NCI-H460 (cell line): ENCODE measurements around the gene CALHM5. TPM values are rescaled to one million over a fixed set of nuclear protein-coding genes. Genes with fewer than 3 reads are reported as not detected.

Experiments
- DNase-seq: peaks from one replicate; pipeline ENCODE4 v3.0.0-alpha.2; 2016; ENCODE audit warnings: low read depth; ENCODE audit errors: extremely low read depth
- total RNA-seq: library from RNA; depleted of rRNA; stranded (reverse); fragments of >200 nt; shearing (Covaris generic); gene quantifications from 2 replicates; pipeline ENCODE4 v1.2.3, GENCODE V29; 2014

CALHM5 gene
- total RNA-seq, 1 experiment from 2014 or later: 0.05 TPM

DNA sequence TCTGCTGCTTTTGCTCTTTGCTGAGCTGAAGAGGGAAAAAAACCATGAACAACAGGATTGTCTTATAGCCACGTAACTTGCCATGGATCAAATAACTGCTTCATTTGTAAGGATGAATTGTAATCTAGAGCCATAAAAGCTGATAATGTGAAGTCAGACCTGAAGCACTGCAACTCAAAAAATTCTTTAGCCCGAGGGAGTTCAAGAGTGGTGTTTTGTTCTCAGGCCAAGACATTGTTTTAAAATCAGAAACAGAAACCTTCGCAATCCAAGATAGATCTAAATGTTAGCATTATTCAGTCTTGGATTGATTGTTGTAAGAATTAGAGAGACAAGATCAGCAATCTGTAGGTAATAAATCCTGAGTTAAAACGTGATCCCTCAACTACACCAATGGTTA lies 34.2 kb downstream of the CALHM5 start, which contains the start of gene TRAPPC3L:
TRAPPC3L (minus strand) TSS at position 34 of the 400 bp plus-strand sequence. CDS start 170 bp downstream, outside the sequence.
- no peak for DNase-seq

DNA sequence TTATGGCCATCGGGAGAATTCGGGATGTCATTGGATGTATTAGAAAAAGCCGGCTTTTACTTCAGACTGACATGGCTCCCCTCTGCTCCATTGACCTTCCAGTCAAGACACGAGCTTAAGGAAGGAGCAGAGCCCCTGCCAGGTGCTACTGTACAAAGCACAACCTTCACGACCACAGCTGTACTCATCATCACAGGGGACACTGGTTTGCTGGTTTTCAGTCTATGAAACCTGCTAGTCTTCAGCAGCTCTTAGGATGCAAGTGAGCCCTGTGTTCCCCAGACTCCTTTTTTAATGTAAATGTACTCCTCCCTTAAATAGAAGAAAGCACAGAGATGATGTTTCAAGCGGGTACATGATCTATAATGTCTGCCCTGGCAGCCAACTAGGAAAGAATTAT lies 35.9 kb downstream of the CALHM5 start:
- no peak for DNase-seq

GRCh38 chr6:116550796-116551195 lies 39.4 kb downstream of the CALHM5 start:
- DNase-seq: no peak

DNA sequence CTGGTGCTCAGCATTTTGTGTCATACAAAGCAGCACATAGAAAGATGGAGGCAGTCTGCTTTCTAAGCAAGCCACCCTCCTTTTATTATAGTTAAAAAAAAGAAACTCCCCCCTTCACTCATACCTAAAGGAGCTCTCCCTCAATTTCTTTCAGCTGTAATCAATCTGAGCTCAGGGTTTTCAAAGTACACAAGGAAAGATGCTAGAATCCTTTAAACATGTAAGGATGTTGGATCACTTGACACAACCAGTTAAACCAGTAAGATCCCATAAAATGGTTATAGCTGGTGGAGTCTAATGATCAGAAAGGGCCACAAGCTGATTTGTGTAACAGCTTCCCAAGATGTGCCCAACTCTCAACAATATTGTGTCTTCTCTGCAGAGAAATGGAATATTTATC lies 42.0 kb downstream of the CALHM5 start, which contains the start of gene CALHM4:
CALHM4 (plus strand) TSS at position 301 of the 400 bp plus-strand sequence; CDS start at position 344, 43 bp downstream.
- no peak for DNase-seq

DNA sequence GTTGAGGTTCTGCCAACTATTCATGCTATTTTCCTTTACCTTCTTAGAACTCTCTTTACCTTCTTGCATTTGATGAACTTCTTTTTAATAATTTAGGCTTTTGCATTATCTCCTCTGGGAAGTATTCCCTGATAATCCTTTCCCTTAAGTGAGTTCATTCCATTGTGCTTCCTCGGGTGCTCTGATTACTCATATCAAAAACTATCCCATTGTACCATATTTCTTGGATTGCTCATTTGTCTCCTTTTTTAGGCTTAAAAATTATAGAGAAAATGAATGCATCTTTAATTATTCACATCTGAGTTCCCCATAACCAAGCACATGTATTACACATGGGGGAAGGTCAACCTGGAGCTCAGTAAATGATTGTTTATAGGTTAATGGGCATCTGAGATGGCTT lies 44.6 kb downstream of the CALHM5 start:
- no peak for DNase-seq

DNA sequence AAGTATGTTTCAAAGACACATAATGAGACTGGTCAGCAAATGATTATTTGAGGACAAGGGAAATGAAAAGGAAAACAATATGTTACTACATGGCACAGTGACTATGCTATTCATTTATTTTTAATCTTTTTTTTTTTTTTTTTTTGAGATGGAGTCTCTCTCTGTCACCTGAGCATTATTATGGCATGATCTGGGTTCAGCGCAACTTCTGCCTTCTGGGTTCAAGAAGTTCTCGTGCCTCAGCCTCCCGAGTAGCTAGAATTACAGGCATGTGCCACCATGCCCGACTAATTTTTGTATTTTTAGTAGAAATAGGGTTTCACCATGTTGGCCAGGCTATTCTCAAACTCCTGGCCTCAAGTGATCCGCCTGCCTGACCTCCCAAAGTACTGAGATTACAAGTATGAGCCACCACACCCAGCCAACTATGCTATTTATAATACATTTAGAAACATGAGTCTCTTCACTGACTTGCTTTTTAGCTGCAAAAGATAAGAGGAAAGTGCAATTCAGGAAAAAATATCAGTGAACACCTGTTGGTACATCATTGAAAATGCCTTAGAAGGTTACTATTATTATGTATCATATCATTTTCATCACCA lies 45.5 kb downstream of the CALHM5 start:
- DNase-seq: no peak

GRCh38 chr6:116557893-116558292 lies 46.5 kb downstream of the CALHM5 start:
- peak; percentile 84 for DNase-seq

- DNase-seq: no peak
These were observed 48.7 kb downstream of the CALHM5 start for GRCh38 chr6:116560130-116560529.

GRCh38 chr6:116561377-116562018 lies 50.1 kb downstream of the CALHM5 start:
- DNase-seq: peak; percentile 50

DNA sequence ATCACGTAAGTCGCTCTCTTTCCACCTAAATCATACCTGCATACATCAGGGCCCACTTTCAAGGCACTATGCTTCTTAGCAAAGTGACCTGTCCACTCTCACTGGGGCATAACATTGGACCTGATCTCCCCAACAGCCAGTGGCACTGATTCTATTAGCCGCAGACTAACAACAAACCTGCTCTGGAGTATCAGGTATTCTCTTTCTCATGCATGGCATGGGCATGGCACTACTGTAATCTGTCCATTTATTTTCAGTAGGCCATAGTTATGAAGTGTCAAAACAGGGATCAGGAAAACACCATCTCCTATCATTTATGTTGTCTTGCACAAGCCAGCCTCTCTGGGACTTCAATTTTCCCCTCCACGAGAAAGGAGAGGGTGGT lies 50.6 kb downstream of the CALHM5 start:
- no peak for DNase-seq

DNA sequence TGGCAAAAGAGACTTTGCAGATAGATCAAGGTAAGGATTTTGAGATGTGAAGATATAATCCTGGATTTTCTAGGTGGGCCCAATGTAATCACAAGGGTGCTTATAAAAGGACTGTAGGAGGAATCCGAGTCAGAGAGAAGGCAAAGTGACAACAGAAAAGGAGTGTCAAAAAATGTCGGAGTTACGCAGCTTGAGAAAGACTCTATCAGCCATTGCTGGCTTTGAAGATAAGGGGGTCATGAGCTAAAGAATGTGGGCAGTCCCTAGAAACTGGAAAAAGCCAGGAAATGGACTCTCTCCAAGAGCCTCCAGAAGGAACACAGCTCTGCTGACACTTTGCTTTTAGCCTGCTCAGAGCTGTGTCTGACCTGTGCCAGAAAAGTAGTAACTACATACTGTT lies 51.2 kb downstream of the CALHM5 start:
- no peak for DNase-seq

DNA sequence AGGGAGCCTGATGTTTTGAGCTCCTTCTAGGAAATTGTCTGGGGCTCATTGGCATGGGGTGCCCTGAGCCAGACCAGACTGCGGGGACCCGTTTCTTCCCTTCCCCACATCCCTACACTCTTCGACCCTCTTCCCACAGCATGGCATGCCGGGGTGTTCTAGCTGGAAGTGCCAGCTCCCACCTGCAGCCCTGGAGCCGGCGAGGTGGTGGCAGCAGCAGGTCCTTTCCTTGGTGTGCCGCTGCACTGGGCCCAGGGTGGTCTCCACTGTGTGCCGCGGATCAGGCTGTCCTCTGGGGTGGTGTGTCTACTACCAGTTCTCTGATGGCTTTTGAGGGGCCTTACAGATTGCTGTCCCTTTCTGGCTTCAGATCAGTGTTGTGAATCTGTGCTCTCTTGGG lies 52.4 kb downstream of the CALHM5 start:
- DNase-seq: no peak

- DNase-seq: no peak
These were observed 52.9 kb downstream of the CALHM5 start for GRCh38 chr6:116564311-116564710.

DNA sequence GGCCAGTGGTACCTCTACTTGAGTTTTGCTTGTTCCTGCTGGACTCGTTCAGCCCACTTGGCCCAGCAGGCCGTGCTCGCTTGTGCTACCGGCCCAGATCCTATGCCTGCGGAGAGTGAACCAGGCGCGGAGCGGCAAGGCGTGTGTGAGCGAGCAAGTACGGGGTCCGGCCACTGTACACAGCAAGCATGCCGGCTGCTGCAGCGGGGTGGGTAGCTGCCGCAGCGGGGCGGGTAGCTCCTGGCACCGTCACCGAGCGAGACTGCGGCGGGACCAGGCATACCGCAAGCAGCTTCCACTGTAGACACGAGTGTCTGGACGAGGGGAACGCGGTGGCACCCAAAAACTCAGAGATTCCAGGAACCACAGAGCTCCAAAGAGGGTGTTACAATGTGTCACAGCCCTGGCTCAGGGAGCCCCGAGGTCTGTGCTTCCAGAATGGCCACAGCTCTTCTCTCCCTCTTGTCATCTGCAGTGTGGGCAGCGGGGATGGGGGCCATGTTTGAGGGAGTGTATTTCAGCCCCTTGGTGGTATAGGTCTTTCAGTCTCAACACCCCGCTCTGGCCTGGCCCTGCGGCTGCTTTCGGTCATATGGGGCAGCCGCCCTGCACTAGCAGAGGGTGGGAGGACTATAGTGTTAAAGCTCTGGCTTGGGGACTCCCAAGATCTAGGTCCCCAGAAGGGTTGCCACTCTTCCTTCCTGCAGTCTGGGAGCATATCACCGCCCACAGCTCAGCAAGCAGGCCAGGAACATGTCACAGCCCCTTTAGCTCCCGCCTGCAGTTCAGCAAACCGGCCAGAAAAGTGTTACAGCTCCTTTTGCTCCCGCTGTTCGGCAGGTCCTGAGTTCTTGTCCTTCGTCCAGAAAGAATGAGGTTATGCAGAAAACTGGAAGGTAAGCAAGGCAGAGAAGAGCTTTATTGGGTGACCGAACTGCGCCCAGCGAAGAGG lies 53.8 kb downstream of the CALHM5 start:
- no peak for DNase-seq

GRCh38 chr6:116568111-116568510 lies 56.7 kb downstream of the CALHM5 start:
- DNase-seq: no peak

- no peak for DNase-seq
These were observed 57.6 kb downstream of the CALHM5 start for GRCh38 chr6:116568821-116569755.

DNA sequence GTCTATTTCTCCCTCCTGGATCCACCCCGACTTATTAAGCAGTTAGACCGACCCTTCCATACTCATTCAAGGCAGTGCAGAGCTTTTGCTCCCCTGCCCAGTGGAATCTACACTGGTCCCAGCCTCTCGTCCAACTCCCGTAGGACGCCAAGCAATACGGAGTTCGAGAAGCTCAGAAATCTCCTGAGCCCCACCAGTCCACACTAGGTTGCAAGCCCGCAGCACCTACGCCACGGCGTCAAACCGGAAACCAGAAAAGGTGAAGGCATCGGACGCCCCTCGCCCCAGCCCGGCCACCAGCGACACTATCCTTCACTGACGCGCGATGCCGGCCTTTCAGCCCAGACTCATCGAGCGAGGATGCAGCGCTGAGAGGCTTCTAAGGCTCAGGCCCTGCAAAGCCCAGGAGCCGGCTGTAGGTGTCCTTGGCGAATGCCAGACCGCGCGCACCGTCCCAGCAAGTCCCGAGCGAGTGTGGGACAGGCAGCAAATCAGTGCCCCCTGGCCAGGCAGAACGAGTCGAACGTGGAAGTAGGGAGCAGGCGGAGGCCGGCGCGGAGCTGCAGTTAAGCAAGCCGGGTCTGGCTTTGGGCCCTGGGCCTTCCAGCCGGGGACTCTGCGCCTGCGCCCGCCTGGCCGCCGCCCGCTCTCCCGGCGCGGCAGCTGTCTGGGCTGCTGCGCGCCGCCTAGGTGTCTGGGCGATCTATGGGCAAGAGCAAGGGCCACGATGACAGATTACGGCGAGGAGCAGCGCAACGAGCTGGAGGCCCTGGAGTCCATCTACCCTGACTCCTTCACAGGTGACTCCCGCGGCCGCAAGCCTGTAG lies 59.6 kb downstream of the CALHM5 start, which contains the start of gene RWDD1:
RWDD1 (plus strand) TSS at position 649 of the 827 bp plus-strand sequence; CDS start at position 728, 79 bp downstream.
- DNase-seq: peak; percentile 96

- DNase-seq: no peak
These were observed 60.2 kb downstream of the CALHM5 start for GRCh38 chr6:116571683-116572000.

- no peak for DNase-seq
These were observed 60.7 kb downstream of the CALHM5 start for GRCh38 chr6:116572162-116572561.
